Fibroblast of lung (primary cell): ENCODE data around the gene NDUFAF4. TPM values are rescaled to one million over a fixed set of nuclear protein-coding genes. Genes with fewer than 3 reads are reported as not detected.

Experiments used
- DNase-seq, 2 donors: peaks; one replicate each; pipeline versions ENCODE4 v3.0.0 to v3.0.0-alpha.2; 2010; ENCODE audit warnings: low read depth in 2 of 2
- H2AFZ ChIP-seq: 2 replicates; pipeline ENCODE4 v1.5.1; 2012; ENCODE audit warnings: low read length, control low read depth, inconsistent platforms
- H3K27ac ChIP-seq: 2 replicates; pipeline ENCODE4 v1.5.1; 2011; ENCODE audit warnings: low read length, control low read depth; ENCODE audit not compliant: insufficient read depth
- H3K27me3 ChIP-seq: 2 replicates; pipeline ENCODE4 v1.5.1; 2011; ENCODE audit warnings: mild to moderate bottlenecking, low read length; ENCODE audit not compliant: control insufficient read depth, insufficient read depth
- H3K36me3 ChIP-seq: 2 replicates; pipeline ENCODE4 v1.5.1; 2011; ENCODE audit warnings: low read length; ENCODE audit not compliant: control insufficient read depth, insufficient read depth
- H3K4me1 ChIP-seq: 2 replicates; pipeline ENCODE4 v1.5.1; 2011; ENCODE audit warnings: low read length; ENCODE audit not compliant: control insufficient read depth, insufficient read depth; ENCODE audit errors: extremely low read depth
- H3K4me2 ChIP-seq: 2 replicates; pipeline ENCODE4 v1.5.1; 2011; ENCODE audit warnings: low read length, control low read depth; ENCODE audit not compliant: insufficient read depth; ENCODE audit errors: extremely low read depth
- H3K4me3 ChIP-seq, 4 experiments: fragments of 200-600 bp in 1 of 4; sonication (generic) in 1 of 4; replicated peaks in 1 of 4; 2 replicates each; pipeline ENCODE4 v1.5.1; 2011 to 2016; ENCODE audit warnings: low read length in 4 of 4, low read depth in 3 of 4, mild to moderate bottlenecking in 3 of 4, control low read depth in 2 of 4, inconsistent platforms in 1 of 4, mixed read lengths in 1 of 4; ENCODE audit not compliant: insufficient read depth in 1 of 4; ENCODE audit errors: control extremely low read depth in 1 of 4
- H3K79me2 ChIP-seq: 2 replicates; pipeline ENCODE4 v1.5.1; 2012; ENCODE audit warnings: mild to moderate bottlenecking, low read length, inconsistent platforms; ENCODE audit not compliant: control insufficient read depth, insufficient read depth
- H3K9ac ChIP-seq: 2 replicates; pipeline ENCODE4 v1.5.1; 2011; ENCODE audit warnings: mild to moderate bottlenecking, low read length, control low read depth; ENCODE audit not compliant: insufficient read depth
- H3K9me3 ChIP-seq: 2 replicates; pipeline ENCODE4 v1.5.1; 2012; ENCODE audit warnings: low read depth, low read length; ENCODE audit not compliant: control insufficient read depth, insufficient read depth
- H4K20me1 ChIP-seq: 2 replicates; pipeline ENCODE4 v1.5.1; 2011; ENCODE audit warnings: low read length; ENCODE audit not compliant: control insufficient read depth, insufficient read depth; ENCODE audit errors: extremely low read depth
- EZH2 ChIP-seq: IDR thresholded peaks from 2 replicates; pipeline ENCODE4 v1.5.1; 2012; ENCODE audit warnings: low read length, control low read depth, mild to moderate bottlenecking; ENCODE audit errors: missing control alignments
- polyA plus RNA-seq, 2 donors: library from polyadenylated mRNA; depleted of rRNA in 1 of 2; stranded (reverse) in 1 of 2; unstranded in 1 of 2; fragments of >200 nt; gene quantifications; 2 replicates each; pipeline ENCODE4 v1.2.1, GENCODE V29; 2011 to 2012; ENCODE audit warnings: missing spikeins in 1 of 2
- total RNA-seq: library from RNA; depleted of rRNA; stranded (reverse); fragments of >200 nt; gene quantifications from 2 replicates; pipeline ENCODE4 v1.2.1, GENCODE V29; 2014
- TF ChIP-seq, protein P1 (sequence below), 2 donors: IDR thresholded peaks in 1 of 2; conservative IDR thresholded peaks in 1 of 2; 1 replicate in 1 of 2; 2 replicates in 1 of 2; pipeline ENCODE4 v1.5.1; 2011 to 2012; ENCODE audit warnings: low read length in 2 of 2, control low read depth in 1 of 2, inconsistent platforms in 1 of 2, low read depth in 1 of 2, mild to moderate bottlenecking in 1 of 2

NDUFAF4 gene
- total and polyA plus RNA-seq, 2 donors (not counting 1 experiment from before 2014, with no cell fraction given): 8.1 to 25.9 TPM

- no peak overlapping the region for H3K27ac ChIP-seq
- no peaks in the 10 kb centered on the region for H4K20me1 ChIP-seq
- DNase-seq: peak in 1 of 2 donors; percentile 2
- peaks cover 9% of the 10 kb centered on the region for H3K79me2 ChIP-seq
- H2AFZ ChIP-seq: no peak overlapping the region
- no peaks in the 10 kb centered on the region for H3K9me3 ChIP-seq
- H3K9ac ChIP-seq: no peak overlapping the region
- H3K4me3 ChIP-seq: no peak overlapping the region
- TF ChIP-seq, protein P1, sequence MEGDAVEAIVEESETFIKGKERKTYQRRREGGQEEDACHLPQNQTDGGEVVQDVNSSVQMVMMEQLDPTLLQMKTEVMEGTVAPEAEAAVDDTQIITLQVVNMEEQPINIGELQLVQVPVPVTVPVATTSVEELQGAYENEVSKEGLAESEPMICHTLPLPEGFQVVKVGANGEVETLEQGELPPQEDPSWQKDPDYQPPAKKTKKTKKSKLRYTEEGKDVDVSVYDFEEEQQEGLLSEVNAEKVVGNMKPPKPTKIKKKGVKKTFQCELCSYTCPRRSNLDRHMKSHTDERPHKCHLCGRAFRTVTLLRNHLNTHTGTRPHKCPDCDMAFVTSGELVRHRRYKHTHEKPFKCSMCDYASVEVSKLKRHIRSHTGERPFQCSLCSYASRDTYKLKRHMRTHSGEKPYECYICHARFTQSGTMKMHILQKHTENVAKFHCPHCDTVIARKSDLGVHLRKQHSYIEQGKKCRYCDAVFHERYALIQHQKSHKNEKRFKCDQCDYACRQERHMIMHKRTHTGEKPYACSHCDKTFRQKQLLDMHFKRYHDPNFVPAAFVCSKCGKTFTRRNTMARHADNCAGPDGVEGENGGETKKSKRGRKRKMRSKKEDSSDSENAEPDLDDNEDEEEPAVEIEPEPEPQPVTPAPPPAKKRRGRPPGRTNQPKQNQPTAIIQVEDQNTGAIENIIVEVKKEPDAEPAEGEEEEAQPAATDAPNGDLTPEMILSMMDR (conservative IDR thresholded peaks at IDR 0.05 in 1 of 2, IDR thresholded peaks at IDR 0.05 in 1 of 2; ENCODE audit: low read depth in 1 of 2, low read length in 2 of 2): no peak
- no peaks in the 10 kb centered on the region for H3K36me3 ChIP-seq
- H3K27me3 ChIP-seq: no peaks in the 10 kb centered on the region
- no peaks in the 10 kb centered on the region for H3K4me1 ChIP-seq
- H3K4me2 ChIP-seq: no peak overlapping the region
These were observed 1.8 kb upstream of the NDUFAF4 start for GRCh38 chr6:96899451-96899998.

DNA sequence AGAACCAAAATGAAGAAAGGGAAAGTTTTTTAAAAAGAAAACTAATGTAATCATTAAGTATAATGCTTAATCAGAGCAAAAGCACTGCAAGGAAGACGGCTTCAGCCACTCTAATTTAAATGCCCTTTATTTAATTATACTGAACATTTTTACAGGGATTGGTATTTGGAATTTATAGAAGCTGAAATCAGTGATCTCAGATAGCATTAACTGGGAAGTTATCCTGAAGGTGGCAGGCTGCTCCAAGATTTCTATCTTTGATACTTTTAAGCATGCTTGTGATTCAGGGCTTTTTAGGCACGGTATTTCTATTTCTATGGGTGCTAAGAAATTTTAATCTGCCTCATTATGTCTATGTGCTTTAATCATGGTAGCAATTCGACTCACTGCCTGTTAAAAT is 1.3 kb upstream of the NDUFAF4 start:
- Histone ChIP-seq H4K20me1 (no peaks in the 10 kb centered on the region), H3K4me2 (peak overlapping the region; percentile 81), H3K27me3 (no peaks in the 10 kb centered on the region), H3K4me3 (peak overlapping the region in 2 of 4 experiments; percentile 78 to 84), H3K9ac (no peak overlapping the region), H3K36me3 (peaks cover 1% of the 10 kb centered on the region), H3K4me1 (no peaks in the 10 kb centered on the region), H2AFZ (no peak overlapping the region), H3K79me2 (peaks cover 12% of the 10 kb centered on the region), H3K9me3 (no peaks in the 10 kb centered on the region), H3K27ac (no peak overlapping the region)
- DNase-seq: peak; percentile 47 to 73
- TF ChIP-seq EZH2: no peak
- TF ChIP-seq, protein P1 (conservative IDR thresholded peaks at IDR 0.05 in 1 of 2, IDR thresholded peaks at IDR 0.05 in 1 of 2; ENCODE audit: low read depth in 1 of 2, low read length in 2 of 2): peak; percentile 41 to 61

DNA sequence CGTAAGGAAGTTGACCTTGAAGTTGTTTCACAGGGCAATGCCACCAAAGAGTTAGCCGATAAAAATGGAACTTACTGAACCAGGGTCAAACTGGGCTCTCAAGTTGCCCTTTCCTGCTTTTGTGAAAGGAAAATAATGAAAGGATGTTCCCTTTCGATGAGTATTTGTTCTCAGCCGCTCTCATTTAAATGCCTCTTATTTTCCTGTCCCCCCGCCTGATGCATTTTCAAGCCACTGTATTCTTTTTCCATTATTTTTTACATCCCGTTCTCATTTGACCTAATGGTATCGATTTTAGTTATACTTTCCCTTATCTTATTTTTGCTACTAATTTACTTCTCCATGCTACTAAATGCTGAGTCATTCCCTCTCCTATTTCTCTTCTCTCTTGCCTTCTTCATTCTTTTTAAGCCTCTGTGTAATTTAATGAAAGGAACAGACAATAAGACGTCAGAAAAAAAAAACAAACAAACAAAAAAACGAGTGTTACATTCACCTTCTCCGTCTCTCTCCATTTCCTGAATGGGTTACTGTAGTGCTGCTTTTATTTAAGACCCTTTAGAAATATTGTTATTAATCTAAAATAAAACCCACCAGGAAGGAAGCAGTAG is 655 bp upstream of the NDUFAF4 start:
- peaks cover 2% of the 10 kb centered on the region for H3K36me3 ChIP-seq
- H3K27ac ChIP-seq: peak overlapping the region; percentile 67
- peak overlapping the region; percentile 81 for H3K4me2 ChIP-seq
- TF ChIP-seq, protein P1 (conservative IDR thresholded peaks at IDR 0.05 in 1 of 2, IDR thresholded peaks at IDR 0.05 in 1 of 2; ENCODE audit: low read depth in 1 of 2, low read length in 2 of 2): no peak
- TF ChIP-seq EZH2: no peak
- no peaks in the 10 kb centered on the region for H3K27me3 ChIP-seq
- peak overlapping the region; percentile 88 for H2AFZ ChIP-seq
- H3K4me3 ChIP-seq: peak overlapping the region; percentile 50 to 84 (median 78)
- no peaks in the 10 kb centered on the region for H3K4me1 ChIP-seq
- peak overlapping the region; percentile 0 for H3K9ac ChIP-seq
- no peaks in the 10 kb centered on the region for H4K20me1 ChIP-seq
- peak; percentile 30 to 48 for DNase-seq
- H3K9me3 ChIP-seq: no peaks in the 10 kb centered on the region
- peaks cover 12% of the 10 kb centered on the region for H3K79me2 ChIP-seq
